Vagina (tissue), 2 donors: Measurements from ENCODE around the gene TNFAIP3. TPM values are rescaled to one million over a fixed set of nuclear protein-coding genes. Genes with fewer than 3 reads are reported as not detected.

Experiments used
- DNase-seq, 2 donors: peaks; one replicate each; pipeline ENCODE4 v3.0.0-alpha.2; 2017; ENCODE audit errors: extremely low spot score in 2 of 2
- H3K27ac ChIP-seq: fragments of 200-600 bp; sonication (generic); one replicate; pipeline ENCODE4 v1.5.1; 2019
- H3K27me3 ChIP-seq: fragments of 200-600 bp; sonication (generic); one replicate; pipeline ENCODE4 v1.5.1; 2019
- H3K36me3 ChIP-seq, 2 donors: fragments of 200-600 bp; sonication (generic); one replicate each; pipeline ENCODE4 v1.5.1; 2017 to 2019
- H3K4me1 ChIP-seq: fragments of 200-600 bp; sonication (generic); one replicate; pipeline ENCODE4 v1.5.1; 2019
- H3K4me3 ChIP-seq, 2 donors: fragments of 200-600 bp; sonication (generic); 1 replicate in 1 of 2; 2 replicates in 1 of 2; pipeline ENCODE4 v1.5.1; 2016 to 2019
- H3K9me3 ChIP-seq: fragments of 200-600 bp; sonication (generic); one replicate; pipeline ENCODE4 v1.5.1; 2019
- POLR2A ChIP-seq, 2 donors: fragments of 450-650 bp; IDR thresholded peaks; one replicate each; pipeline ENCODE4 v1.6.1; 2017; ENCODE audit warnings: antibody characterized with exemption in 2 of 2, mild to moderate bottlenecking in 2 of 2, moderate library complexity in 2 of 2
- POLR2AphosphoS5 ChIP-seq, 2 donors: sonication (generic); formaldehyde crosslinking; IDR thresholded peaks; one replicate each; pipeline ENCODE4 v1.9.0; 2017; ENCODE audit warnings: antibody characterized with exemption in 2 of 2, mild to moderate bottlenecking in 2 of 2, low read depth in 1 of 2; ENCODE audit not compliant: insufficient read depth in 1 of 2
- intact Hi-C: fragments of 100-400 bp; cut with DNase I; formaldehyde crosslinking; loops from one replicate; pipeline ENCODE4 v1.15.1; 2023
- total RNA-seq: library from RNA; depleted of rRNA; stranded (reverse); fragments of >200 nt; gene quantifications from one replicate; pipeline ENCODE4 v1.2.3, GENCODE V29; 2016
- TF ChIP-seq, protein P1 (sequence below), 3 experiments: fragments of 450-650 bp in 2 of 3; fragments of 200-600 bp in 1 of 3; sonication (generic) in 1 of 3; IDR thresholded peaks; one replicate each; pipeline ENCODE4 v1.5.1; 2017 to 2019; ENCODE audit warnings: antibody characterized with exemption in 3 of 3, mild to moderate bottlenecking in 2 of 3, moderate library complexity in 2 of 3

The TNFAIP3 gene
- total RNA-seq, 1 donor from 2014 or later: 28.5 TPM

DNA sequence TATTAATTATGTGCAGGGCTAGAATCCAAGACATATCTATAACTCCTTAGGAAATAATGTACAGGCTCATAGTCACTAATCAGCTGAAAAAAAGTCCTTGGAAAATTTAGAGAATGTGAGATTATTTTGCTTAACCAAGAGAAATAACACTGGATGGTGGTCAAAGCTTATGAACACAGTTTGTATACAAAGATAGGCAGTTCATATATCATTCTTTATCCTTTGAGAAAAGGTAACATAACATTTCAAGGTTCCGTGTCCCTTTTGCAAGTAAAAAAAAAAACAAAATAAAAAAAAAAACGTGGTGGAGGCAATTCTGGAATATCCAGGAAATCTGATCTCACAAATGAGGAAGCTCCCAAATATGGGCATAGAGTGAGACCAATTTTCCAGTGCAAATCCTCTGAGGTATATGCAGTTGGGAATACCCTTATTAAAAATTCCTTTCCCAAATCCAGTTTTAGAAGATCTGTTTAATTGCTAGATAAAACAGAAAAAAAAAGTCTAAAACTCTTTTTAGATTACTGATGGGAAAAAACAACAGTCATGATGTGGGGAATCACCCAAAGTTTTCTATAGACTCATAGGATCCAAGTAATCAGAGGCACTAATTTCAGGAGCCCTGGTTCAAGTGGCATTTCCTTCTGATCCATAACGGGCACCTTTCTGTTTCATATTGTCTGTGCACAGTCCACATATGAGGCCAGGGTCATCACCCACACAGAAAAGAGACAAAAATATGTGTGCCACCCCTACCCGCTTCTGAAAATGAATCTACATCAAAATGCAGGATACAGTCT is 17.7 kb upstream of the TNFAIP3 start:
- H3K9me3 ChIP-seq: no peaks in the 10 kb centered on the region
- no peak for DNase-seq
- intact Hi-C loops: no loop called here
- peaks cover 22% of the 10 kb centered on the region for H3K4me1 ChIP-seq
- H3K4me3 ChIP-seq: no peak overlapping the region
- peak overlapping the region; percentile 1 for H3K27ac ChIP-seq
- H3K36me3 ChIP-seq: no peaks in the 10 kb centered on the region
- TF ChIP-seq POLR2A (IDR thresholded peaks at IDR 0.05) (no peak), POLR2AphosphoS5 (IDR thresholded peaks at IDR 0.05; ENCODE audit: insufficient read depth in 1 of 2, low read depth in 1 of 2) (peak in 1 of 2 donors; percentile 9)
- no peaks in the 10 kb centered on the region for H3K27me3 ChIP-seq

GRCh38 chr6:137849981-137850714 is 16.9 kb upstream of the TNFAIP3 start:
- no peak for TF ChIP-seq POLR2AphosphoS5 (IDR thresholded peaks at IDR 0.05; ENCODE audit: insufficient read depth in 1 of 2, low read depth in 1 of 2)
- TF ChIP-seq, protein P1, sequence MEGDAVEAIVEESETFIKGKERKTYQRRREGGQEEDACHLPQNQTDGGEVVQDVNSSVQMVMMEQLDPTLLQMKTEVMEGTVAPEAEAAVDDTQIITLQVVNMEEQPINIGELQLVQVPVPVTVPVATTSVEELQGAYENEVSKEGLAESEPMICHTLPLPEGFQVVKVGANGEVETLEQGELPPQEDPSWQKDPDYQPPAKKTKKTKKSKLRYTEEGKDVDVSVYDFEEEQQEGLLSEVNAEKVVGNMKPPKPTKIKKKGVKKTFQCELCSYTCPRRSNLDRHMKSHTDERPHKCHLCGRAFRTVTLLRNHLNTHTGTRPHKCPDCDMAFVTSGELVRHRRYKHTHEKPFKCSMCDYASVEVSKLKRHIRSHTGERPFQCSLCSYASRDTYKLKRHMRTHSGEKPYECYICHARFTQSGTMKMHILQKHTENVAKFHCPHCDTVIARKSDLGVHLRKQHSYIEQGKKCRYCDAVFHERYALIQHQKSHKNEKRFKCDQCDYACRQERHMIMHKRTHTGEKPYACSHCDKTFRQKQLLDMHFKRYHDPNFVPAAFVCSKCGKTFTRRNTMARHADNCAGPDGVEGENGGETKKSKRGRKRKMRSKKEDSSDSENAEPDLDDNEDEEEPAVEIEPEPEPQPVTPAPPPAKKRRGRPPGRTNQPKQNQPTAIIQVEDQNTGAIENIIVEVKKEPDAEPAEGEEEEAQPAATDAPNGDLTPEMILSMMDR (IDR thresholded peaks at IDR 0.05): no peak
- Histone ChIP-seq H3K4me3 (no peak overlapping the region), H3K27ac (no peak overlapping the region), H3K9me3 (no peaks in the 10 kb centered on the region), H3K4me1 (peaks cover 22% of the 10 kb centered on the region), H3K27me3 (no peaks in the 10 kb centered on the region), H3K36me3 (no peaks in the 10 kb centered on the region)
- no peak for DNase-seq
- intact Hi-C loops: no loop called here

DNA sequence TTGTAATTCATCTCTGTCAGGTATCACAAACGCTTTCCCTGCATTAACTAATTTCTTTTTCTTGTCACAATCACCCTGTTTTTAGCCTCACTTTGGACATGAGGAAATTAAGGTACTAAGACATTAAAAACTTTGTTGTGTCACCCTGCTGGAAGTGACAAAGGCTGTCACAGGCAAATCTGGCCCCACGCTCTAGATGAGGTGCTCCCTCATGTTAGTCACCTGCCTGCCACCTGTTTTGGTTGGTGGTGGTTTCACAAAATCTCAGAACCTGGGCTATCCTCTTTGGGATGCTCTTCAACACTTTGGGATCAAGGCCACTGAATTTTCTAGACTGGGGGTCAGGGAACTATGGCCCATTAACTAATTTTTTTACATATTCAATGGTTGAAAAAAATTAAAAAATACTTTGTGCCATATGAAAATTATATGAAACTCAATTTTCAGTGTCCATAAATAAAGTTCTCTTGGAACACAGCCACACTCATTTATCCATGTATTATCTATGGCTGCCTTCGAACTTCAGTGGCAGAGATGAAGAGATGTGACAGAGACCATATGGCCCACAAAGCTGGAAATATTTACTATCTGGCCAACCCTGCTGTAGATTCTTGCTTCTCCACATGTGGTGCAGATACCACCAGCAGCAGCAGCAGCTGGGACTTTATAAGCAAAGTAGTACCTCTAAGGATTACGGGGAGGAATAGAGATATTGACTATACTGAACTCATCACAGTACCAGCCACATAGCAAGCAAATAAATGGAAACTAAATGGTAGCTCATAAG is 16.1 kb upstream of the TNFAIP3 start:
- intact Hi-C loops: no loop called here
- DNase-seq: no peak
- Histone ChIP-seq H3K4me1 (peaks cover 22% of the 10 kb centered on the region), H3K27me3 (no peaks in the 10 kb centered on the region), H3K27ac (no peak overlapping the region), H3K9me3 (no peaks in the 10 kb centered on the region), H3K36me3 (no peaks in the 10 kb centered on the region), H3K4me3 (no peak overlapping the region)
- TF ChIP-seq, protein P1 (IDR thresholded peaks at IDR 0.05): no peak
- no peak for TF ChIP-seq POLR2A (IDR thresholded peaks at IDR 0.05)
- TF ChIP-seq POLR2AphosphoS5 (IDR thresholded peaks at IDR 0.05; ENCODE audit: insufficient read depth in 1 of 2, low read depth in 1 of 2): no peak

DNA sequence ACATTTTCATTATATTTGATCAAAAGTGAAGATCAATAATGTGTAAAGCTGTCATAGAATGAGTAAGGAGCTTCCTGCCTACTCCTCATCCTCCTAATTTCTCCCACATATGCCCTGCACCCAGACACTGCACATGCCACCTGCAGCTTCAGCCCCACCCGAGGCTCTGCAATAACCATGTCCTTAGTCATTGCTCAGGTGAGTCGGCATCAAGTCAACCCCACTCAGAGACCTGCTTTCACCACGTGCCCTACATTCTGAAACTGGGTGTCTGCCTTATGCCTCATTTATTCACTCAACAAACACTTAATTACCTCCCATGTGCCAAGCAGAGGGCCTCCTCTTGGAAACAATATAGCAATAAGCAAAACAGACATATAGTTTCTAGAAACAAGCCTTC is 15.4 kb upstream of the TNFAIP3 start:
- Histone ChIP-seq H3K4me3 (no peak overlapping the region), H3K27ac (no peak overlapping the region), H3K27me3 (no peaks in the 10 kb centered on the region), H3K36me3 (no peaks in the 10 kb centered on the region), H3K9me3 (no peaks in the 10 kb centered on the region), H3K4me1 (peaks cover 22% of the 10 kb centered on the region)
- intact Hi-C loops: no loop called here
- DNase-seq: no peak
- TF ChIP-seq, protein P1 (IDR thresholded peaks at IDR 0.05): no peak
- TF ChIP-seq POLR2AphosphoS5 (IDR thresholded peaks at IDR 0.05; ENCODE audit: insufficient read depth in 1 of 2, low read depth in 1 of 2) (no peak), POLR2A (IDR thresholded peaks at IDR 0.05) (no peak)

DNA sequence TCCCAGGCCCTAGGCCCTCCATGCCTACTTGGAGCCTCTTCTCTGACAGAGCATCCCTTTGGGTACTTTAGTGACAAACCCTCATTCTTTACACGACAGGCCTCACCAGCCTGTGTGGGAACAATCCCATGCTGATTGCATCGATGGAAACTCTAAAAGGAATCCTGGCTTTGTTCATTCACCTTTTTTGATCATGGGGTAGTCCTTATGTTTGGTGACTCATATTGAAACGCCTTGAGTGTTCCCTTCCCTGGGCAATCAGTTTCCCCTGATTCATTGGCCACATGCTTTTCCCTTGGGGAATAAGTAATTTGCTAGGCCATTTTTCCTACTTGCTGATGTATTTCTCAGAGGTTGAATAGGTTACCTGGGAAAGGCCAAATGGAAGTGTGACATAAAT is 14.7 kb upstream of the TNFAIP3 start:
- no peak overlapping the region for H3K27ac ChIP-seq
- H3K36me3 ChIP-seq: no peaks in the 10 kb centered on the region
- TF ChIP-seq POLR2AphosphoS5 (IDR thresholded peaks at IDR 0.05; ENCODE audit: insufficient read depth in 1 of 2, low read depth in 1 of 2) (no peak), POLR2A (IDR thresholded peaks at IDR 0.05) (no peak)
- TF ChIP-seq, protein P1 (IDR thresholded peaks at IDR 0.05): no peak
- intact Hi-C loops: no loop called here
- no peak for DNase-seq
- H3K4me3 ChIP-seq: no peak overlapping the region
- no peaks in the 10 kb centered on the region for H3K27me3 ChIP-seq
- H3K4me1 ChIP-seq: peaks cover 22% of the 10 kb centered on the region
- no peaks in the 10 kb centered on the region for H3K9me3 ChIP-seq
